ENCODE data around the gene LSM4.
A peak's percentile ranks its signal among the peaks of the same experiment; 100 is the strongest.

LSM4 gene

GRCh38 chr19:18309525-18310064, 13.3 kb downstream of the LSM4 start:
- DNase-seq, result no peak

- no peak for DNase-seq
These were observed 13.9 kb downstream of the LSM4 start for GRCh38 chr19:18308948-18309325.

GRCh38 chr19:18308051-18308947, 14.6 kb downstream of the LSM4 start:
- no peak for DNase-seq

GRCh38 chr19:18307271-18307681, 15.6 kb downstream of the LSM4 start:
- DNase-seq, result no peak

GRCh38 chr19:18306888-18307260, 16.0 kb downstream of the LSM4 start:
- DNase-seq, result no peak

- no peak for DNase-seq
These were observed 16.5 kb downstream of the LSM4 start for GRCh38 chr19:18306209-18306887.

DNA sequence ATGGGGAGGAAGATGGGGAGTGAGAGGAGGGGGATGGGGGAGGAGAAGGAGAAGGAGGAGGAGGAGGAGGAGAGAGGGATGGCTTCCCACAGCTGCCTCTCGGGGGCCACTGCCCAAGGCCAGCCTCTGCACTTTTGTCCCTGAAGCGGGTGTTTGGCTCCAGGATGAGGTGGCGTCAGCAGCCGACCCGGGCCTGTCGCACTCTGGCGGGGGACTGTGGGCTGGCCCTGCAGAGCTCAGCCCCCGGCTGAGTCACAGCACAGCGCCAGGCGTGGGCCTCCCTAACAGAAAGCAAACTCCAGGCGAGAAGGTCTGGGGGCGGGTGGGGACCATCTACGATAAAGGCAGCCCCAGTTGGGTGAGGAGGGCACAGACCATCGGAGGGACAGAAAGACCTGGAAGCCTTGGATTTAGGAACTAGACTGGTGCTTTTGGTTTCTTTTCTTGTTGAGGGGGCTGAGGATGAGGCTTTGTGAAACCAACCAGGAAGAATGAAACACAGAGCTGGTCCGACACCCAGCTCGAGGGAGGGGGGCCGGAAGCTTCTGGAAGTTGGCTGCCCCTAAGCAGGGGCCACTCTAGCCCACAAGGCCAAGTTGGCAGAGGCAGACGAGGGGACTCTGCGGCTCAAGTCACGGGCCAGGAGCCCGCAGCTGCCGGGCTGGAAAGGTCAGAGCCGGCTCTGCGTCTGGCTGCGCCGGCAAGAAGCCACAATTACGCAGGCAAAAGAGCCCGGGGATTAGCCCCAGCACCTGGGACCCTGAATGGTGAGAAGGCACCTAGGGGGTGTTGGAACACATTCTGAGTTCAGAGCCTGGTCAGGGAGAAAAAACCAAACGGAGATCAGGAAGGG, 18.2 kb downstream of the LSM4 start:
- peak; percentile 76 for DNase-seq

DNA sequence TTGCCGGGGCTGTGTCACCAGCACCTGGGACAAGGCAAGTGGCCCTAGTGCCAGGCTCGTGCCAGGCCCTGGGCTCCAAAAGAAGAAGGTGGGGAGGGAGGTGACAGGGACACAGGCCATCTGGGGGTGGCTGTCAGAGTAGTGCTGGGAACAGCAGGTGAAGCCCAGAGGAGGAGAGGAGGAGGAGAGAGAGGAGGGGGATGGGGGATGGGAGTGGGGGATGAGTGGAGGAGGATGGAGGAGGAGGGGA, 18.7 kb downstream of the LSM4 start:
- no peak for DNase-seq

DNA sequence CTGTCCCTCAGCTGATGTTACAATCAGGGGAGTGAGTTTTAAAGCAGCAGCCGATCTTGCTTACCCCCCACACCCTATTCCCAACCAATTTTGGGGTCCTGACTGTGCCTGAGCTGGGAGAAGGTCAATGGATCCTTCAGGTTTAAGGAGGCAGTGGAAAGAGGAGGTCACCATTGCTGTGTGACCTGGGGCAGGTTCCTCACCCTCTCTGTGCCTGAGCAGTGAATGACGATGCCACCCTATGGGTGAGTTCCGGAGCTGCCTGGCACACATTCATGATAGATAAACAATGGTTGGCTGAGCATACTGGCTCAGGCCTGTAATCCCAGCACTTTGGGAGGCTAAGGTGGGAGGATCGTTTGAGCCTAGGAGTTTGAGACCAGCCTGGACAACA, 21.2 kb downstream of the LSM4 start:
- DNase-seq, result no peak

GRCh38 chr19:18300930-18301717, 21.8 kb downstream of the LSM4 start:
- no peak for DNase-seq

- DNase-seq, result no peak
These were observed 23.2 kb downstream of the LSM4 start for GRCh38 chr19:18299654-18300053.

GRCh38 chr19:18298601-18299000, 24.3 kb downstream of the LSM4 start:
- no peak for DNase-seq

GRCh38 chr19:18297308-18297707, 25.6 kb downstream of the LSM4 start:
- DNase-seq, result no peak

DNA sequence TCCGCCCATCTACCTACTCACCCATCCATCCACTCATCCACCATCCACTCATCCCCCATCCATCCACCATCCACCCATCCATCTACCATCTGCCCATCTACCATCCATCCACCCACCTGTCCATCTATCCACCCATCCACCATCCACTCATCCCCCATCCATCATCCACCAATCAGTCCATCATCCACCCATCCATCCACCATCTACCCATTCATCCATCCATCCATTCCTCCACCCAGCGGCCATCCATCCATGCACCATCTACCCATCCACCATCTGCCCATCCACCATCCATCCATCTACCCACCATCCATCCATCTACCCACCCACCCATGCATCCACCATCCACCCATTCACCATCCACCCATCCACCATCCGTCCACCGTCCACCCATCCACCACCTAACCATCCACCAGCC, 27.8 kb downstream of the LSM4 start:
- no peak for DNase-seq

DNA sequence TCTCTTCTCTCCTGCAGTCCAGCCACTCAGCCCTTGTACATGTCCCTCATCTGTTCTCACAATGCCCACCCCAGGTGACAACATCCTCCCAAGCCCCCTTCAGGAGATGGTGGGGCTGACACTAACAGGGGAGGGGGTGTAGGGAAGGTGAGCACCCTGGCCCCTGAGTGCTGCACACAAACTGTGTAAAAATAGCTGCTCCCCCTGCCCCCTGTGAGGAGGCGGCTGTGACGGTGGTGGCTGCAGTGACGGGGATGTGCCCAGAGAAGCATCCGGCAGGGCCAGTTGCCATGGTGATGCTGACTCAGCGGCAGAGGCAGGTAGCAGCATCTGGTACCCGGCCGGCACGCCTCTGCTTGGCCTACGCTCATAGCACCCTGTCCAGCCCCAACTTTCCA, 28.4 kb downstream of the LSM4 start:
- DNase-seq, result peak; percentile 87

DNA sequence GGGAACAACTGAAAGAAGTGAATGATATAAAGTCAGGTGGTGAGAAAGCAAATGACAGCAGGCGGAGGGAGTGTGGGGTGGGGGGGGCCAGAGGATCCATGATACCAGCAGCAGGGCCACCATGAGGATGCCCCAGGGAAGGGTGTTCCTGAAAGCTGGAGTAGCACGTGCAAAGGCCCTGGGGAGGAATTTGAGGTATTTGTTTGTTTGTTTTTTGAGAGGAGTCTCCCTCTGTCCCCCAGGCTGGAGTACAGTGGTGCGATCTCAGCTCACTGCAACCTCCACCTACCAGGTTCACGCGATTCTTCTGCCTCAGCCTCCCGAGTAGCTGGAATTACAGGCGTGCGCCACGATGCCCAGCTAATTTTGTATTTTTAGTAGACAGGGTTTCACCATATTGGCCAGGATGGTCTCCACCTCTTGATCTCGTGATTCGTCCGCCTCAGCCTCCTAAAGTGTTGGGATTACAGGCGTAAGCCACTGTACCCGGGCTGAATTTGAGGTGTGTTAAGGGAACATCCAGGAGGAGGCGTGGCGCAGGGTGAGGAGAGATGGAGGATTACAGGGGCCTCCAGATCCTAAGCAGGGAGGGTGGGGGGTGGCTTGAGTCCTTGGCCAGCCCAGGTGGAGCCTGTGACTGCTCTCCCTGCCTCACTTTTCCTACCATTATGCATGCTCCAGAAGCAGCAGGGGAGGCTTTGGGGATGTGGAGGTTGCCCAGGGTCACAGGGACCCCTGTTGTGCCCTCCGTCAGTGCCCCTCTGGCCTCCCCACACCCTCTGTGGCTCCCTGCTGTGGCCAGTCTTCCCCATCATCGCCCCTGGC, 29.0 kb downstream of the LSM4 start:
- DNase-seq, result no peak

GRCh38 chr19:18292810-18293641, 29.9 kb downstream of the LSM4 start:
- DNase-seq, result peak; percentile 68

GRCh38 chr19:18292462-18292809, 30.4 kb downstream of the LSM4 start:
- no peak for DNase-seq

DNA sequence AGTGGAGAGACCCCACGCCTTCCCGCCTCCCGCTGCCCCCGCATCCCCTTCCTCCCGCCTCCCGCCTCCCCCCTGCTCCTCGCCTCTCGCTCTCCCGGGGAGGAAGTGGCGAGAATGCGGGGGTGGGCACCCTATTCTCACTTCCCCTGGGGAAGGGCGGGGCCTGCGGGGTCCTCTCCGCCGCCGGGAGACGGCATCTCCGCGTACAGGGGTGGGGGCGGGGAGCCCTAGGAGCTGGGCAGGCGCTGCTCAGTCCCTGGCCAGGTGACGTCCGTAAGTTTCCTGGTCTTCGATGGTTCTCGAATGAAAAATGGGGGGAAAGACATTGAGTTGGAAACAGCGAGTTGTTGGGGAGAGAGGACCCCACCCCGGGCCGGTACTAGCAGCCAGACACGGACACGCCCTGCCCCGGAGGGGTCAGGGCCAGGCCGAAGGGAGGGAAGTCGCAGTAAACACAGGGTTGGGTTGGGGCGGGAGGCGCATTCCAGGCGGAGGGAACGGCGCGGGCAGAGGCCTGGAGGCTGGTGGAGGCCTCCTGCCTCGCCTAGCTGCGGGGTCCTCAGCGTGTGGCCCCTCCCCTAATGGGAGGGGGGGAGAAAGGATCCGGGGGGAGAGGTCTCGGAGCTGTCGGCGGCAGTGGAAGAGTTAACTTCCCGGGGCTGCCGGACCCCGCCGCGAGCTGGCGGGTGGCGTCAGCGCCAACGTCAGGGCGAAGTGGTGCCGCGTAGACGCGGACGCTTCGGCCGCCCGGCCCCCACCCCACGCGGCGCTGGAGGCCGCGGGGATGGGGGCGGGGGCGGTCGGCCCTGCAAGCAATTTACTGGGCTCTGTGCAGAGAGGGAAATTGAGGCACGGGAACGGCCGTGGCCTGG, 31.1 kb downstream of the LSM4 start:
- peak; percentile 73 for DNase-seq

DNA sequence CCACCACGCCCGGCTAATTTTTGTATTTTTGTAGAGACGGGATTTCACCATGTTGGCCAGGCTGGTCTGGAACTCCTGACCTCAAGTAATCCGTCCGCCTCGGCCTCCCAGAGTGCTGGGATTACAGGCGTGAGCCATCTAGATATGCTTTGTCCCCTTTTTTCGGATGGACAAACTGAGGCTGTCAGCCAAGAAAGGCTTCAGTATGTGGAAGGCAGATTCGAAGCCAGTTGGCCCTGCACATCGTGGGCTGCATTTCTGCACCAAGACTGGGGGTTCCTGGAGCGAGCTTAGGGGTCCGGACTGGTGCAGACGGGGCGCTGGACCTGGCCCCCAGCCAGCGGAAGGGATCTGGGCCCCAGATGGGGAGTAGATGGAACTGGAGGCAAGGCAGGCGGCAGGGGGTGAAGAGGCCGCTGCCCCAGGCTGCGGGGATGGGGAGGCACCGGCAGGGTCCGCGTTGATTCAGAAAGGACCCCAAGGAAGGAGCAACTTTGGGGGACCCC, 31.8 kb downstream of the LSM4 start:
- DNase-seq, result no peak
